HTR-8/SVneo (cell line): ENCODE results near the gene LSS.

Experiments used
- DNase-seq: peaks from one replicate; pipeline ENCODE4 v3.0.0; 2011; ENCODE audit warnings: low spot score, mixed read lengths; ENCODE audit not compliant: insufficient read length
- FAIRE-seq: peaks from 2 replicates; lab custom pipeline; 2011; peaks lifted over from hg19 to GRCh38; lab: Jason Lieb, UNC

LSS gene

GRCh38 chr21:46221664-46222435 lies 6.7 kb downstream of the LSS start:
- FAIRE-seq (no peak), DNase-seq (no peak)

- no peak for FAIRE-seq
- no peak for DNase-seq
These were observed 7.7 kb downstream of the LSS start for GRCh38 chr21:46220847-46221246.

DNA sequence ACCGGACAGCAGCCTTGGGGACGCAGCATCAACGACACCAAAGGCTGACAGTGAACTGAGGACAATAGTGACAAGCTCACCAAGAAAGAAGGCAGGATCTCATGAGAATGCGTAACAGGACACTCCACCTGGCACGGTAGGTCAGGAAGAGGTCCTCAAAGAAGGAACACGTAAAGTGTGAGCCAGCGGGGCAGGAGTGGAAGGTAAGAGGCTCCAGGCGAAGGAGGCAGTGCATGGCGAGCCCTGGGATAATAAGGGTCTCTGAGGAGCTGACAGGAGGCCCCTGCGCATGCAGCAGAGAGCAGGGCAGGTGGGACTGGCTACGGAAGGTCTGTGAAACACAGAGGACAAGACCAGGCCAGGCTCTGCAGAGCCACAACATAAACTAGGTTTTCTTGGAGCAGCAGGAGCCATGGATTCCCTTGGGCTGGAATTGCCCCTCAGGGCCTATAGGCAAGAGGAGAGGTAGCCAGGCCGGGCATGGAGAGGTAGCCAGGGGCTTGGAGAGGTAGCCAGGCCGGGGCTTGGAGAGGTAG lies 8.2 kb downstream of the LSS start:
- DNase-seq = no peak

GRCh38 chr21:46219591-46220239 lies 8.9 kb downstream of the LSS start:
- FAIRE-seq (no peak), DNase-seq (no peak)

More for the DNA sequence above, 8.2 kb downstream of the LSS start:
- FAIRE-seq = no peak

GRCh38 chr21:46218906-46219590 lies 9.5 kb downstream of the LSS start:
- FAIRE-seq (no peak), DNase-seq (no peak)

- no peak for FAIRE-seq
- DNase-seq = no peak
These were observed 10.9 kb downstream of the LSS start for GRCh38 chr21:46217511-46218196.

GRCh38 chr21:46216132-46216747 lies 12.3 kb downstream of the LSS start:
- no peak for FAIRE-seq
- DNase-seq = no peak

- FAIRE-seq (no peak), DNase-seq (no peak)
These were observed 13.0 kb downstream of the LSS start for GRCh38 chr21:46215436-46216131.

- FAIRE-seq (no peak), DNase-seq (no peak)
These were observed 13.9 kb downstream of the LSS start for GRCh38 chr21:46214478-46215340.

GRCh38 chr21:46213620-46214286 lies 14.8 kb downstream of the LSS start:
- no peak for FAIRE-seq
- no peak for DNase-seq

DNA sequence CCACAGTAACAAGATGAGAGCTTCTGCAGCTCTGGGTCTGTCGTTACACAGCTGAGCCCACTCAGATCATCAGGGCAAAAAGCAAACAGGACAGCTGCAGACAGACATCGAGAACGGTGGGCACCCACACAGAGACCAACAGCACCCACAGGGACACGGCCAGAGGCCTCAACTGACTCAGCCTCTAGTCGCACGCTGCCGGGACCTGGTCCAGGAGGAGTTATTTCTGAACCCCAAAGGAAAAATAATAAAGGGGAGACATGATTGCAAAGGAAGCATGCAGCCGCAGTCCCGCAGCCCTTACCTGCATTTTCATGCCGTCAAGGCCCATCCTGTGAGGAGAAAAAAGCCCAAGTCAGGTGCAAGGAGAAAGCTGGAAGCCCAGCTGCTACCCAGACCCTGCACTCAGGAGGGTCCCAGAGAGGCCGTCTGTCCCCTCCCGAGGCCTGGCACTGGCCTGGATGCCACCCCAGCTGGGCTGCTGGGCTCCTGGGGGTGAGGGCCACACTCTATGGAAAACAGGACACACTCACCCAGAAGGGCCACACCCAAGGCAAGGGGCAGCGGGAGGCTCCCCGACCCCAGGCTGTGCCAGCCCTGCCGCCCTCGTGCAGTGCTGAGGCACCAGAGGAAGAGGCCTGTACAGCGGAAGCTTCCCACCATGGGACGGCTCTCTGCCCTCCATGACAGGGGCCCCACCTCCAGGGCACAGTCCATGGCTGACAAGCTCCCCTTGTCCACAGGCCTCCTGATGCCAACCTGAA lies 15.7 kb downstream of the LSS start:
- FAIRE-seq (no peak), DNase-seq (no peak)

DNA sequence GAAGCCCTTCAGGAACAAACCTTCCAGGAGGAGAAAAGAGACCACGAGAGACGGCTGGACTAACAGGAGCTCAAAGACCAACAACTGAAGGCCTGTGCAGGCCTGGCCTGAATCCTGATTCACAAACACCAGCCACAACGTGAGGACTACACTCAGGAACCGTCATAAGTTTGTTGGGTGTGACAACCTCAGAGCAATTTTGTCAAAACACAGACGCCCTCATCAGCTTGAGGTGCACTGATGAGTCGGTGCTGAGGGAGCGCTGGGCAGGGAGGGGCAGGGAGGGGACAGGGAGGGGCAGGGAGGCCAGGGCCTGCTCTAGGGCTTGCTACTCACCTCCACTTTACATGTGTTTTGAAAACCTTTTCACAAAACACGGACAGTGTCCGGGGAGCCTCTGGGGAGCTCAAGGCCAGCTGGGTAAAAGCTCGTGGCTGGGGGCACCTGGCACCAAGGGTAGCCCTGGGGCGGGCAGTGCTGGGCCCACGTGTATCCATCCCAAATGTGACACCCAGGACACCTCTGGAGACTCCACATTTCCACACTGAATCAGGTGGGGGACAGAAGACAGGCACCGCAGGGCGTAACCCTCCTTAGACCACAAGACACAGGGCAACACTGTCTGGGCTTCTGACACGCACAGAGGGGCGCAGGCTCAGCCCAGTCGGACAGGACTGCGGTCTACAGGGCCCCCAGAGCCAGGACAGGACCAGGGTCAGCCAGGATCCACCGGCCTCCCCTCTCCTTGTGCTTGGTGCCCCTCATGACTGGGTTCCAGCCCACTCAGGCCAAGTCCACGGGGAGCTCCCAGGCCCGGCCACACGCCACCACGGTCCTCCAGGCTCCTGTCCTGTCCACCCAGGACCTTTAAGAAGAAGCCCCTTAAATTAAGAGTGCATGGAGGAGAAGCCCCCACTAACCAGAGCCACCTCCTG lies 16.5 kb downstream of the LSS start:
- FAIRE-seq = no peak

DNA sequence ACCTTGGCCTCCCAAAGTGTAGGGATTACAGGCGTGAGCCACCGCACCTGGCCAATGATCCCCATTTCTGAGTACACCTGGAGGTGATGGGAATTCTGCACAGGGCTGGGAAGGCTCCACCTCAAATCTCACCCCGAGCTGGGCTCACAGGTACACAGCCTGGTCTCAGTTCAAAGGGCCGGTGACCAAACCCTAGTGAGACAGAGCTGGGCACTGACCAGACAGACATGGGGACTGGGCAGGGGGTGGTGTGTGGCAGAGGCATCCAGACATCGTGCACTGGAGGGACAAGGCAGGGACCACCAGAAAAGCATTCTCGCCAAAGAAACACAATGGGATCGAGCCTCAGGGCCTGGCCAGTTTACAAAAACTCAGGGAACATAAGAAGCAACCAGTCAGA lies 17.2 kb downstream of the LSS start:
- FAIRE-seq (no peak), DNase-seq (no peak)

More for the DNA sequence above, 16.5 kb downstream of the LSS start:
- DNase-seq = no peak

- no peak for DNase-seq
- no peak for FAIRE-seq
These were observed 18.0 kb downstream of the LSS start for GRCh38 chr21:46210378-46211136.
